Fibroblast of lung (primary cell): ENCODE measurements around the gene CBX1. TPM values are rescaled to one million over a fixed set of nuclear protein-coding genes. Genes with fewer than 3 reads are reported as not detected.

ENCODE experiments used
- DNase-seq, 2 donors: peaks; one replicate each; pipeline versions ENCODE4 v3.0.0 to v3.0.0-alpha.2; 2010; ENCODE audit warnings: low read depth in 2 of 2
- H2AFZ ChIP-seq: 2 replicates; pipeline ENCODE4 v1.5.1; 2012; ENCODE audit warnings: low read length, control low read depth, inconsistent platforms
- H3K27ac ChIP-seq: 2 replicates; pipeline ENCODE4 v1.5.1; 2011; ENCODE audit warnings: low read length, control low read depth; ENCODE audit not compliant: insufficient read depth
- H3K27me3 ChIP-seq: 2 replicates; pipeline ENCODE4 v1.5.1; 2011; ENCODE audit warnings: mild to moderate bottlenecking, low read length; ENCODE audit not compliant: control insufficient read depth, insufficient read depth
- H3K36me3 ChIP-seq: 2 replicates; pipeline ENCODE4 v1.5.1; 2011; ENCODE audit warnings: low read length; ENCODE audit not compliant: control insufficient read depth, insufficient read depth
- H3K4me1 ChIP-seq: 2 replicates; pipeline ENCODE4 v1.5.1; 2011; ENCODE audit warnings: low read length; ENCODE audit not compliant: control insufficient read depth, insufficient read depth; ENCODE audit errors: extremely low read depth
- H3K4me2 ChIP-seq: 2 replicates; pipeline ENCODE4 v1.5.1; 2011; ENCODE audit warnings: low read length, control low read depth; ENCODE audit not compliant: insufficient read depth; ENCODE audit errors: extremely low read depth
- H3K4me3 ChIP-seq, 4 experiments: fragments of 200-600 bp in 1 of 4; sonication (generic) in 1 of 4; replicated peaks in 1 of 4; 2 replicates each; pipeline ENCODE4 v1.5.1; 2011 to 2016; ENCODE audit warnings: low read length in 4 of 4, low read depth in 3 of 4, mild to moderate bottlenecking in 3 of 4, control low read depth in 2 of 4, inconsistent platforms in 1 of 4, mixed read lengths in 1 of 4; ENCODE audit not compliant: insufficient read depth in 1 of 4; ENCODE audit errors: control extremely low read depth in 1 of 4
- H3K79me2 ChIP-seq: 2 replicates; pipeline ENCODE4 v1.5.1; 2012; ENCODE audit warnings: mild to moderate bottlenecking, low read length, inconsistent platforms; ENCODE audit not compliant: control insufficient read depth, insufficient read depth
- H3K9ac ChIP-seq: 2 replicates; pipeline ENCODE4 v1.5.1; 2011; ENCODE audit warnings: mild to moderate bottlenecking, low read length, control low read depth; ENCODE audit not compliant: insufficient read depth
- H3K9me3 ChIP-seq: 2 replicates; pipeline ENCODE4 v1.5.1; 2012; ENCODE audit warnings: low read depth, low read length; ENCODE audit not compliant: control insufficient read depth, insufficient read depth
- H4K20me1 ChIP-seq: 2 replicates; pipeline ENCODE4 v1.5.1; 2011; ENCODE audit warnings: low read length; ENCODE audit not compliant: control insufficient read depth, insufficient read depth; ENCODE audit errors: extremely low read depth
- EZH2 ChIP-seq: IDR thresholded peaks from 2 replicates; pipeline ENCODE4 v1.5.1; 2012; ENCODE audit warnings: low read length, control low read depth, mild to moderate bottlenecking; ENCODE audit errors: missing control alignments
- polyA plus RNA-seq, 2 donors: library from polyadenylated mRNA; depleted of rRNA in 1 of 2; stranded (reverse) in 1 of 2; unstranded in 1 of 2; fragments of >200 nt; gene quantifications; 2 replicates each; pipeline ENCODE4 v1.2.1, GENCODE V29; 2011 to 2012; ENCODE audit warnings: missing spikeins in 1 of 2
- total RNA-seq: library from RNA; depleted of rRNA; stranded (reverse); fragments of >200 nt; gene quantifications from 2 replicates; pipeline ENCODE4 v1.2.1, GENCODE V29; 2014
- TF ChIP-seq, protein P1 (sequence below), 2 donors: IDR thresholded peaks in 1 of 2; conservative IDR thresholded peaks in 1 of 2; 1 replicate in 1 of 2; 2 replicates in 1 of 2; pipeline ENCODE4 v1.5.1; 2011 to 2012; ENCODE audit warnings: low read length in 2 of 2, control low read depth in 1 of 2, inconsistent platforms in 1 of 2, low read depth in 1 of 2, mild to moderate bottlenecking in 1 of 2

CBX1 gene
- total and polyA plus RNA-seq, 2 donors (not counting 1 experiment from before 2014, with no cell fraction given): 50.4 to 64.8 TPM

DNA sequence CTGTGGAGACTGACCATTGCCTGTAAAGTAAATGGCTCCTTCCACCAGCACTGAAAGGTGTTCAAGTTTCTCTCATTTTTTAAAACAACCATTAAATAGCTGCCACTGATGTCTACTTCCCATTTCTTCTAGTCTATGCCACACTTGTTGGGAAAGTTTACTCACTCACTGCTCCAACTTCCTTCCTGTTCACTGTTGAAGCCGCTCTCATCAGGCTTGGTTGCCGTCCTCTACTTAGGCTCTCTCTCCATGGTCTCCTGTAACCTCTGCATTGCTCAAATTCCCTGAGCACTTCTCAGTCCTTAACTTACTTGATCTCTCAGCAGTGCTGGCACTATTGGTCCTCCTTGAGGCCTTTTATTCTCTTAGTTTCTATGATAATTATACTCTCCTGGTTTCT lies 38.7 kb upstream of the CBX1 start:
- no peak overlapping the region for H3K27ac ChIP-seq
- H3K4me1 ChIP-seq: no peaks in the 10 kb centered on the region
- H3K4me3 ChIP-seq: no peak overlapping the region
- no peak for DNase-seq
- H3K27me3 ChIP-seq: peaks cover 28% of the 10 kb centered on the region
- no peaks in the 10 kb centered on the region for H3K9me3 ChIP-seq
- H3K36me3 ChIP-seq: no peaks in the 10 kb centered on the region
- TF ChIP-seq EZH2: no peak
- TF ChIP-seq, protein P1, sequence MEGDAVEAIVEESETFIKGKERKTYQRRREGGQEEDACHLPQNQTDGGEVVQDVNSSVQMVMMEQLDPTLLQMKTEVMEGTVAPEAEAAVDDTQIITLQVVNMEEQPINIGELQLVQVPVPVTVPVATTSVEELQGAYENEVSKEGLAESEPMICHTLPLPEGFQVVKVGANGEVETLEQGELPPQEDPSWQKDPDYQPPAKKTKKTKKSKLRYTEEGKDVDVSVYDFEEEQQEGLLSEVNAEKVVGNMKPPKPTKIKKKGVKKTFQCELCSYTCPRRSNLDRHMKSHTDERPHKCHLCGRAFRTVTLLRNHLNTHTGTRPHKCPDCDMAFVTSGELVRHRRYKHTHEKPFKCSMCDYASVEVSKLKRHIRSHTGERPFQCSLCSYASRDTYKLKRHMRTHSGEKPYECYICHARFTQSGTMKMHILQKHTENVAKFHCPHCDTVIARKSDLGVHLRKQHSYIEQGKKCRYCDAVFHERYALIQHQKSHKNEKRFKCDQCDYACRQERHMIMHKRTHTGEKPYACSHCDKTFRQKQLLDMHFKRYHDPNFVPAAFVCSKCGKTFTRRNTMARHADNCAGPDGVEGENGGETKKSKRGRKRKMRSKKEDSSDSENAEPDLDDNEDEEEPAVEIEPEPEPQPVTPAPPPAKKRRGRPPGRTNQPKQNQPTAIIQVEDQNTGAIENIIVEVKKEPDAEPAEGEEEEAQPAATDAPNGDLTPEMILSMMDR (conservative IDR thresholded peaks at IDR 0.05 in 1 of 2, IDR thresholded peaks at IDR 0.05 in 1 of 2; ENCODE audit: low read depth in 1 of 2, low read length in 2 of 2): no peak
- H4K20me1 ChIP-seq: no peaks in the 10 kb centered on the region
- H3K79me2 ChIP-seq: no peaks in the 10 kb centered on the region
- no peak overlapping the region for H3K9ac ChIP-seq
- H3K4me2 ChIP-seq: no peak overlapping the region
- H2AFZ ChIP-seq: no peak overlapping the region

DNA sequence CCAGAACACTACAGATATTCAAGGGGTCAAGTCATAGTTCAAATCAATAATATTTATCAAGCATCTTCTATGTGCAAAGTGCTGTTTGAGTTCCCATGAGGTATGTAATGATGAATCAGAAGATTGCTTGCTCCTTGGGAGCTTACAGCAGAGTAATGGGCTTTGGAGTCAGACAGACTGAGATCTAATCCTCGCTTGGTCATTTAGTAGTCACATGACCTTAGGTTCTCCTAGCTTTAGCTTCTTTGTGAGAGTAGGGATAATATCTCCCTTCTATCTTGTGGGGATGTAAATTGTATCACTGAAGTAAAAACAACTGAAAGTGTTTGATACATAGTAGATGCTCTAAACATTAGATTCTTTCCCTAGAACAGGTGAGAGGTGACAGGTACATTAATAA lies 36.4 kb upstream of the CBX1 start:
- DNase-seq: no peak
- H3K4me2 ChIP-seq: no peak overlapping the region
- H3K27me3 ChIP-seq: peaks cover 15% of the 10 kb centered on the region
- TF ChIP-seq, protein P1 (conservative IDR thresholded peaks at IDR 0.05 in 1 of 2, IDR thresholded peaks at IDR 0.05 in 1 of 2; ENCODE audit: low read depth in 1 of 2, low read length in 2 of 2): no peak
- TF ChIP-seq EZH2: no peak
- H3K9ac ChIP-seq: no peak overlapping the region
- H3K27ac ChIP-seq: no peak overlapping the region
- no peak overlapping the region for H2AFZ ChIP-seq
- H3K4me3 ChIP-seq: no peak overlapping the region
- no peaks in the 10 kb centered on the region for H3K36me3 ChIP-seq
- no peaks in the 10 kb centered on the region for H3K4me1 ChIP-seq
- no peaks in the 10 kb centered on the region for H3K79me2 ChIP-seq
- H3K9me3 ChIP-seq: no peaks in the 10 kb centered on the region
- no peaks in the 10 kb centered on the region for H4K20me1 ChIP-seq

DNA sequence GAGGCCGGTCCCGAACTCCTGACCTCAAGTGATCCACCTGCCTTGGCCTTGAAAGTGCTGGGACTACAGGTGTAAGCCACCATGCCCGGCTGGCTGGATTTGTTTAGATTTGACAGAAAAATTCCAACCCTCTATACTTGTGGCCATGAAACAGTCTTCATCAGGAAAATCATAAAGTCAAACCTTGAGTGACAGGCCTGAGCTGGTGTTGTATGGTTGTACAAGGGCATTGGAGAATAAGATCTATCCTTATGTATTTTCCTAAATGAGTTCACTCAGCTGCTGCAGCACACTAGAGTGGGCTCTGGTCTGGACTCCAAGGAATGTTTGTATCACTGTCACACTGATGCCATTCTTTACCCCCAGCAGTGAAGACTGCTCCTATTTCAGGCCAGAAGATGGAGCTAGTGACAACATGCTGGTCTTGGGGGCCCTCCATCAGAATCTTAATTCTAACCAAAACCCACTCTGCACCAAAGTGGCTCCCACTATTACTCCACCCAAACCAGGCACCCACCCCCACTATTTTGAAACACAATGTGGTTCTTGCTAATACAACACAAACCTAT lies 33.7 kb upstream of the CBX1 start:
- no peak overlapping the region for H3K27ac ChIP-seq
- no peaks in the 10 kb centered on the region for H3K36me3 ChIP-seq
- H3K4me2 ChIP-seq: no peak overlapping the region
- H3K79me2 ChIP-seq: no peaks in the 10 kb centered on the region
- peaks cover 10% of the 10 kb centered on the region for H3K27me3 ChIP-seq
- DNase-seq: no peak
- H3K4me3 ChIP-seq: no peak overlapping the region
- no peaks in the 10 kb centered on the region for H3K9me3 ChIP-seq
- H3K9ac ChIP-seq: no peak overlapping the region
- H2AFZ ChIP-seq: no peak overlapping the region
- TF ChIP-seq, protein P1 (conservative IDR thresholded peaks at IDR 0.05 in 1 of 2, IDR thresholded peaks at IDR 0.05 in 1 of 2; ENCODE audit: low read depth in 1 of 2, low read length in 2 of 2): no peak
- no peak for TF ChIP-seq EZH2
- H3K4me1 ChIP-seq: no peaks in the 10 kb centered on the region
- H4K20me1 ChIP-seq: no peaks in the 10 kb centered on the region
